Fibroblast of skin of left biceps (primary cell): ENCODE measurements around the gene SPTLC1.
A peak's percentile ranks its signal among the peaks of the same experiment; 100 is the strongest.
"Not testable (repeated sequence)": the region's sequence is repeated elsewhere in the genome, so short reads cannot be mapped to it uniquely, and the experiment has no call there.

Experiments
- DNase-seq, 2 experiments: peaks; one replicate each; pipeline ENCODE4 v3.0.0-alpha.2; 2013; ENCODE audit warnings: low read depth in 2 of 2

The SPTLC1 gene

DNA sequence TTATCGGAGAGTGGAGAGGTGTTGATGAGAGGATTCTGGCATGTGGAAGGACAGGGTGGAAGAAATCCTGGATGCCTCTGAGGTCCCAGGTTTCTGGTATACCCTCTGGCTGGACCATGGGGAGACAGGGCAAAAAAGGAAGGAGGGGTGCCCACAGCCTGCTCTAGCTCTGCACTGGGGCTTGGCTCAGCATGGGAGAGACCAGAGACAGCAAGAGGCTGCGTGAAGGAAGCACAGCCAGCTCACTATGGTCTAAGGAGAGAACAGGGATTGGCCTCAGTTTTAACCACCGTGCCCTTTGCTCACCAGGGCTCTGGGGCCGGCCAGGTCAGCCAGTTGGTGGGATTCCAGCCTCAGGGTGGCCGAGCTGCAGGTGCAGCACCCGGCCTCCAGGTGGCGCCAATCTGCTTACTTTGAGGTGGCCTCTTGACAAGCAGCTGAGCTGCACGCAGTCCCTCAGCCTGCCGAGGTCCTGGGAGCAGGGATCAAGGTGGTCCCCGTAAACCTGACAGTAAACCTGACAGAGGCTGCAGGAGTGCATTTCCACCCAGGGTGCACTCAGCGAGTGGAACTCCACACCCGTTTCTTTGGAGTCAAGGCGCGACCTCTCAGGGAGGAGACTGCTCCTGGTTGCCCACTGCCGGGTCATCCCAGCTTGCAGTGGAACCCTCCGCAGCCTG lies 25.0 kb upstream of the SPTLC1 start:
- DNase-seq, result no peak

DNA sequence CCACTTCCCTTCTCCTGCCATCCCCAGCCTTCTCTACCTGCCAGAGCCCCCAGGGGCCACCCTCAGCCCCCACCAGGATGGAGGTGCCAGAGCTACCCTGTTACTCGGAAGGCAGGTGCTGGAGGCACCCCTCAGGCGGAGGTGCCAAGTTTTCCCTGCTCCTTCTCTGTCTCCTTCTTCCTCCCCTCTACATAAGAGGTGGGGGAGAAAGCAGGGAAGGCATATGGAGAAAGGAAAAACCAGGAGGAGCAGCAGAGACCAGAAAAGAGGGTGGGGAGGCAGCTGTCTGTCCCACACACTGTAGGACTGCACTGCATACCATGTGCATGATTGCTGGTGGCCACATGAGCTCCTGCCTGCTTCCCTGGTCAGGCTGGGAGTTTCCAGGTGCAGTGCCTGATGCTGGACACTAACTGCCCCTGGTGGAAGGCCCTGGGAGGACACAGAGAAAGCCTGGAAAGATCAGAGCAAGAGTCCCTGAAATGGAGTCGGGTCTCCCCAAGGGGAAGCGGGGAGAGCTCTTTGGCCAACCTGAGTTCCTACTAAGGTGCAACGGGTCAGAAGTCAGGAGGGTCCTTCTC lies 23.8 kb upstream of the SPTLC1 start:
- DNase-seq, result not testable (repeated sequence)

DNA sequence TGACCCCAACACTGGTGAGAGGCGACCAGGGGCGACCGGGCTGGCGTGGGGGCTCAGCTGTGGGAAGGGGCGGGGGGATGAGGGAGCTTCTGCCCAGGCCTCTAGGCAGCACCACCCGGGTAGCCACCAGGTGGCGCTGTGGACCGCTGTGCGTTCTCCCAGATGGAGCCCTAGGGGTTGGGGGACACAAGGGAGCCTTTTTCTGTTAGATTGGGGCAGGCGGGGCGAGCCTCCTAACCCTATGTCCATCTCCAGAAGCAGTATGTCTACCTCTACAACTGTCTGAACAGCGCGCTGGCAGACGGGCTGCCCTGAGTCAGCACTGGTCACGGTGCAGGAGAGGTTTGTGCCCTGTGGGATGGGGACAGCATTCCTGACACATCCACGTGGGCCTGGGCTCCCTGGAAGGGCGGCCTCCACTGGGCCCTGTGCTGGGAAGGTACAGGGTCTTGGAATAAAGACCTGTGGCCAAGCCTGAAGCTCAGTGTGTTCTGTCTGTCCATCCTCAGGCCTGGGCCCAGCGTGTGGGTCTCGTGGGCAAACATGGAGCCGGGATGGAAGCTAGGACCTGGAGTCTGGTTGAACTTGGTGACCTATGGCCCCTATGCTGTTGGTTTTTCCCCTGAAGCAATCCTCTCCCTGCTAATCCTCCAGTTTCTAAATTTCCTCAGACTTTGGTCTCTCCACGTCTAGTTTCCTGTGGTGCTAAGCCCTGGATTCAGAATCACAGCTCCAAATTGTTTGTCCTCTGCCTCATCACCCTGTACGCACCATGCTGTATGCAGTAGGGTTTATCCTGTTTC lies 23.1 kb upstream of the SPTLC1 start:
- DNase-seq, result no peak

DNA sequence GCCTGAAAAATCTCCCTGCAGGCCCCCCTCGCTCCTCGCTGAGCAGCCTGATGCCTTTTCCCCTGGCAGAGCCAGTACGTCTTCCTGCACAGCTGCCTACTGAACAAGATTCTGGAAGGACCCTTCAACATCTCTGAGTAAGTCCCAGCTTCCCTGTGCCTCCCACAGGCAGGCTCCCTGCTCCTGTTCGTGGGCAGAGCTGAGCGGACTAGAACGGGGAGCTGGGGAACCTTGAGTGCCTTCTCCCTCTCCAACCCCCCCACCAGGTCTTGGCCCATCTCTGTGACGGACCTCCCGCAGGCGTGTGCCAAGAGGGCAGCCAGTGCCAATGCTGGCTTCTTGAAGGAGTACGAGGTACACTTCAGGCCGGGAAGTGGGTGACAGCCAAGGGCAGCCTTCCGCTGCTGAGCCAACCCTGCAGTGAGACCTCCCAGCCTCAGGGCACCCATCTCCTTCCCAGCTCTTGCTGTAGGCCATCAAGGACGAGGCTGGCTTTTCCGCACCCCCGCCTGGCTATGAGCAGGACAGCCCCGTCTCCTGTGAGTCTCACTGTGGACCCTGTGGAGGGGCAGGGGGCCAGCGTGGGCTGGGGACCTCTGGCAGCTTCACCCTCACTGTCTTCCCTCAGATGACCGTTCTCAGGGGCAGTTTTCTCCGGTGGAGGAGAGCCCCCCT lies 21.1 kb upstream of the SPTLC1 start:
- no peak for DNase-seq

DNA sequence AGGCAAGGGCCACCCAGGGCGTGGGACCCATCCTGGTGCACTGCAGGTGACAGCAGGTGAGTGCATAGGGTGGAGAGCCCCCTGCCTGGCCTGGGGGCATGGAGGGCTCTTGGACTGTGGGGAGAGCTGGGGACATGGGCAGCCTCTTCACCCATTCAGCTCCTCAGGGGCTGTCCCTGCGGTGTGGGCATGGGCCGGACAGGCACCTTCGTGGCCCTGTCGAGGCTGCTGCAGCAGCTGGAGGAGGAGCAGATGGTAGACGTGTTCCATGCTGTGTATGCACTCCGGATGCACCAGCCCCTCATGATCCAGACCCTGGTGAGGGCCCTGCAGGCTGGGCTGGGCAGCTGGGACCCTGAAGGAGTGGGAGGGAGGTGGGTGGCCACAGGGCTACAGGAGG lies 20.4 kb upstream of the SPTLC1 start:
- no peak for DNase-seq

DNA sequence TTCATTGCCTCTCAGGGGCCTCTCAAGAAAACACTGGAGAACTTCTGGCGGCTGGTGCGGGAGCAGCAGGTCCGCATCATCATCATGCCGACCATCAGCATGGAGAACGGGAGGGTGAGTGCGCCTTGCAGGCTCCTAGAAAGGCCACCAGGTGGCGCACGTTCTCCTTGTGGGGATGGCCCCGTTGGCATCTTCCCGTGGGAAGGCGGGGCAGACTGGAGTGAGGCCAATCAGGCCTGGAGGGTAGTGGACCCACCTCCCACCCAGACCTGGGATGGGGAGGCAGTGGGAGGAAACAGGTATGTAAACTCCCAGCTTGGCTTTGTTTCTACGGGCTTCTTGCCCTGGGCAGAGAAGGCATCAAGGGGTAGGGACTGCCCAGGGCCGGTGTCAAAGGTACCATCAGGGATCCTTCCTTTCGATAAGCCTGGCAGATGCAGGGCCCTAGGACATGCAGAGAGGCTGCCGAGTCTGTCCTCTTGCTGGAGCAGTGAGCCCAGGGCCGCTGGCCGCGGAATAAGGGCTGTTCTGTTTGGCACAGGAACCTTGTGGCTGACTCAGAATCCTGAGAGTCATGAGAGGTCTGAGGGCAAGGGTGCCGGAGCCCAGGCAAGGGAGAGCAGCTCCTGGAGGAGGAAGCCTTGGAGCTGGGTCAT lies 18.9 kb upstream of the SPTLC1 start:
- DNase-seq, result peak in 1 of 2 experiments; percentile 29

DNA sequence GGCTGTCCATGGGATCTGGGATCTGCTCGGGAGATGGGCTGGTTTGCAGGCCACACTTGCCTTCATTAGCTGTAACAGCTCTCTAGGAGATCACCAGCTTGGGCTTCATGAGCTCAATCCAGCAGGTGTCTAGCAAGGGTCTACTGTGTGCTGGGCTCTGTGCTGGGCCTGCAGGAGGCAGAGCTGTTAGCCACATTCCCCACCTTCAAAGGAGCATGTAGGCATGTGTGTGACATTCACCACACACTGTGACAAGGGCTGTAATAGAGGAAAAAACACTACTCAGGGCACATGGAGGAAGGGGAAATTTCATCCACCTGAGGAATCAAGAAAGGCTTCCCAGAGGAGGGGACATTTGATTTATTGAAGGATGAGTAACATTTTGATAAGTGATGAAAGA lies 17.7 kb upstream of the SPTLC1 start:
- DNase-seq, result not testable (repeated sequence)

DNA sequence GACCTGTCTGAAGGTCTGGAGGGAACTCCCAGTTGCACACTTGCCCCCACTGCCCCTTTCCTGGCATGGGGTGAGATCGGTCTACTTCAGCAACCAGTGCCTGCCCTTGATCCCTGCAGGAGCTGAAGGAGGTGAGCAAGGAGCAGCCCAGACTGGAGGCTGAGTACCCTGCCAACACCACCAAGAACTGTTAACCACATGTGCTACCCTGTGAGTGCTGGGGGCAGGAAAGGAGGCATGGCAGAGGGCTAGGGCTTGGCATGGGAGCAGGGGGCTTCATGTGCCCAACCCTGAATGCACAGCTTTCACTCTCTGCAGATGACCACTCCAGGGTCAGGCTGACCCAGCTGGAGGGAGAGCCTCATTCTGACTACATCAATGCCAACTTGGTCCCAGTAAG lies 17.3 kb upstream of the SPTLC1 start:
- DNase-seq, result no peak

DNA sequence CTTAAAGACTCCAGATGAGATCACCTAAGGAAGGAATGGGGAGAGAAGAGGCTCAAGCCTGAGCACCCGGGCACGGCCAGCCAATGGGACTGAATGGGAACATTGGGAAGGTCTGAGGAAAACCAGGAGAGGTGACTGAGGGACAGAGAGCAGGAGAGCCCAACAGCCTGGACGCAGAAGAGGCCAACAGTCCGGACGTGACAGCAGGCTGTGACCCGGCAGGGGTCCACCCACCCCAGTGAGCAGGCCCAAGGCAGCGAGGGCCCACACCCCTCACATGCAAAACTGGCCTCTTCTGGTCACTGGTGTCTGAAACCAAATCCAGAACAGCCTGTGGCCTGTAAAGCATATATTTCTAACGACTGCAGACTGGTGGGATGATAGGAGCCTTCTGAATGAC lies 7.6 kb upstream of the SPTLC1 start:
- no peak for DNase-seq

DNA sequence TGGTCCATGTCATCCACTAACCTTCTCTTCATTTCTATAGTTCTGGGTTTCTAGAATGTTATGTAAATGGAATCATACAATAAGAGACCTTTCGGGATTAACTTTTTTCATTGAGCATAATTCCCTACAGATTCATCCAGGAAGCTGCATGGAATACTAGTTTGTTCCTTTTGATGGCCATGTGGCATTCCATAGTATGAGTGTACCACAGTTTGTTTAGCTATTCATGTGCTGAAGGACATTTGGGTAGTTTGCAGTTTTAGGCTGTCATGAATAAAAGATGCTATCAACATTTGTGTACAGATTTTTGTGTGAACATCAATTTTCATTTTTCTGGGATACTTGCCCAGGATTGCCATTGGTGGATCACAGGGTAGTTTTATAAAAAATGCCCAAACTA lies 6.8 kb upstream of the SPTLC1 start:
- no peak for DNase-seq

DNA sequence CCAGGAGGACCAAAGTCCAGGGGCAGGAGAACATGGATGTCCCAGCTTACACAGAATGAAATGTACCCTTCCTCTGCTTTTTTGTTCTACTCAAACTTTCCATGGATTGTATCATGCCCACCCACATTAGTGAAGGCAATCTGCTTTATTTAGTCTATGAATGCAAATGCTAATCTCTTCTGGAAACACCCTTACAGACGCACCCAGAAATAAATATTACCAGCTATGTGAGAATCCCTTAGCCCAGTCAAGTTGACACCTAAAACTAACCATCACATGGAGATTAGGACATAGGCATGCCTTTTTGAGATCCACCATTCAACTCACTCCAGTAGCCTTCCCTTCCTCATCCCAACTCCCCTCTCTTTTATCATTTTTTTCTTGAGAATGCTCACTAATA lies 6.1 kb upstream of the SPTLC1 start:
- no peak for DNase-seq

DNA sequence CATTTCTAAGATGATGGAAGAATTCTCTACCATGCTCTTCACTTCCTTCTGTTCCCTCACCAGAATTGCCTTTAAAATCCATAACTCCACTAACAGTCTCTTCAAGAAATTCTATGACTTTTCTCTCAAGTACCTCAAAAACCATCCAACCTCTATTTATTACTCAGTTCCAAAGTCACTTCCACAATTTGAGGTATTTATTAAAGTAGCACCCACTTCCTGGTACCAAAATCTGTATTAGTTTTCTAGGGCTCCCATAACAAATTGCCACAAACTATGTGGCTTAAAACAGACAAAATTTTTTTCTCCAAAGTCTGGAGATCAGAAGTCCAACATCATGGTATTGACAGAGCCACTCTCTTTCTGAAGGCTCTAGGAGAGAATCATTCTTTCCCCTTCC lies 4.9 kb upstream of the SPTLC1 start:
- DNase-seq, result no peak

DNA sequence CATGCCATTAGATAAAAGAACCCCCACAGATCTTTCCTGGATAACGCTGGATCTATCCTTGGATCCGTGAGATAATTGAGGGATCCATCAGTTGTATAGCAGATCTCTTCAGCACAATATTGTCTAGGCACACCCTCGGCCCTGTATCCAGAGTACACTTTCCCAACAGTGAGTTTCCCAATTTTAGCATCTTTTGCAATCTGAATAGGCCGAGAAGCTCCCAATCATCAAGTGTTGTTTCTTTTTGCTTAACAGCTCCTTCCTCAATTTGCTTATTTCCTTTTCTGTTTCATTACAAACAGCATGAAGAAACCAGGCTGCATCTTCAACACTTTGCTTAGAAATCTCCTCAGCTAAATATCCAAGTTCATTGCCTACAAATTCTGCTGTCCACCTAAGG lies 4.4 kb upstream of the SPTLC1 start:
- no peak for DNase-seq

DNA sequence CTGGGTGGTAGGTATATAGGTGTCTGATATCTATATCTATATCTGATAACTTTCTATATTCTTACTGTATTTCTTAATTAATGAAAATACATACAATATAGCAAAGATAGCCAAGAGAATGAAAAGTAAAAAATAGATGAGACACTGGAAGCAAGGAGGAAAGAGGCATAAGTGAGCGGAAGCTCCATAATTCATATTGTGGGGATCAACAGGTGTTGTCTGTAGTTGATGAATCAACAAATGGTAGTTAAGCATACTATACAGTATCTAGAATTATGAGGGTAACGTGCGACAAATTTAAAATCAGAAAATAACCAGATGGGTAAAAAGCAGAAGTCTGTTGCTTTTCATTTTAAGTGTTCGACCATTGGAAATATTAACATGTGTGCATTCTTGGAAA lies 7.1 kb downstream of the SPTLC1 start:
- no peak for DNase-seq

DNA sequence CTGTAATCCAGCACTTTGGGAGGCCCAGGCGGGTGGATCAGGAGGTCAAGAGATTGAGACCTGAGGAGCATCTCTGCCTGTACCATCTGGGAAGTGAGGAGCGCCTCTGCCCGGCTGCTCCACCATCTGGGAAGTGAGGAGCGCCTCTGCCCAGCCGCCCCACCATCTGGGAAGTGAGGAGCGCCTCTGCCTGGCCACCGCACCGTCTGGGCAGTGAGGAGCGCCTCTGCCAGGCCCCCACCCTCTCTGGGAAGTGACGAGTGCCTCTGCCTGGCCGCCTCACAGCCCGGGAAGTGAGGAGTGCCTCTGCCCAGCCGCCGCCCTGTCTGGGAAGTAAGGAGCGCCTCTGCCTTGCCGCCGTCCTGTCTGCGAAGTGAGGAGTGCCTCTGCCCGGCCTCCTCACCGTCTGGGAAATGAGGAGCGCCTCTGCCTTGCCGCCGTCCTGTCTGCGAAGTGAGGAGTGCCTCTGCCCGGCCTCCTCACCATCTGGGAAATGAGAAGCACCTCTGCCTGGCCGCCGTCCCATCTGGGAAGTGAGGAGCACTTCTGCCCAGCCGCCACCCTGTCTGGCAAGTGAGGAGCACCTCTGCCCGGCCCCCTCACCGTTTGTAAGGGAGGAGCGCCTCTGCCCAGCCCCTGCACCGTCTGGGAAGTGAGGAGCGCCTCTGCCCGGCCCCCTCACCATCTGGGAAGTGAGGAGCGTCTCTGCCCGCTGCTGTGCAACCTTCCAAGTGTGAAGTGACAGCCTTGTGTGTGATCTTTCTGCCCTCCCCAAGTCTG lies 9.6 kb downstream of the SPTLC1 start:
- not testable (repeated sequence) for DNase-seq

DNA sequence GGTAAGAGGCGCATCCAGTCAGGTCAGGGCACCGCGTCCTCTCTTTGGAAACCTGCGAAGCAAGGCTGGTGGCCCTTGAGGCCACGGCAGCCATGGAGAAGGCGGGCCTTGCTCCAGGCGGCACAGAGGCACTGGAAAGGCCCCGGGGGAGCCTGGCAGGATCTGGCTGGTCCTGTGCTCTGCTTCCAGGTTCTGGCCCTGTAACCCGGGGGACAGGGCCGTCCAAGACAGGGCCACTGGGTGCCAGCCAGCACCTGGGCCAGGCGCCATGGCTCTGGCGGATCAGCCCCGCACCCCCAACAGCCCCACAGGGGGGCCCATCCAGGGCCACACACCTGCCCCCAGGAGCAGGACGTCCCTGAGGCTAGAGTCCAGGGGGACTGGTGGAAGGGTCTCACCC lies 11.6 kb downstream of the SPTLC1 start:
- not testable (repeated sequence) for DNase-seq

DNA sequence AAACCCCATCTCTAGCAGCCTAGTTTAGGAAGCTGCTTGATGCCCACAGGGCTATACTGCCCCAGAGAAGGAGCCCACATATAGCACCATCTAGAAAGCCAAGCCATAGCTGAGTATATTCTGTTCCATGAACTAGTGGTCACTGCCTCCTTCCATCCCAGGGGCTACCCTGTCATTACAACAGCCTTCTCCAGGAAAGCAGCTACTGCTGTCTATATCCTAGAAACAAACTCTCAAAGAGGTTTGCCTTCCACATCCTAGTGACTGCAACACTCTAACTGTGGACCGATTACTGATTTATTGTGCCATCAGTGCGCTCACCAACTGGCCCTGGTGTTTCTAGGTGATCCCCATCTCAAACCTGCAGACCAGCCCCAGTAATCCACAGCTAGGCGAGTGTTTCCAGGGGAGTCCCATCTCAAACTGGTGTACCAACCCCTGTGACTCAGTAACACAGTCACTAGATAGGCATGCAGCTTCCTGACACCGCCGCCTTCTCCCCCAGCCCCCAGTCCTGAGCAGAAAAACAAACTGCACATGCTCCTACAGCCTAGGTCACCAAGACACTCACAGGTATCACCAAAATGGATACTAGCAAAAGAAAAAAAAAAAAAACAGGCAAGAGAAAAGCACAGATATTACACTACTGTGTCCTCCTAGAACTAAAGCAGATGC lies 14.8 kb downstream of the SPTLC1 start:
- peak in 1 of 2 experiments; percentile 16 for DNase-seq

DNA sequence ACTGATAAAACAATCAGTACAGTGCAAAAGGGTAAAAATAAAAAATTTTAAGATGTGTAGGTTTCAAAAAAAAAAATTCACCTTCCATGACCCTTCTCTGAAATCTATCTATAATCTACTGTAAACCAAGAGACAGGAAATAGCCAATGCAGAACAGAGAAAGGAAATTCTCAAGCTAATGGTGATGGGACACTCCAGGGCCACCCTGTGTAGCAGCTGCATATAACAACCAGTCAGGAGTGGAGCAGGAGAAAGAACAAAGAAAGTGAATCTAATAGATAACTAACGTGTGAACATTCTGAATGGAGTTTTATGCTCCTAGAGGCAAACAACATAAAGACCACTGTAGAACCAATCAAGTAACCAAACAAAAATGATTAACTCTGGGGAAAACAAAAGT lies 16.6 kb downstream of the SPTLC1 start:
- DNase-seq, result no peak

DNA sequence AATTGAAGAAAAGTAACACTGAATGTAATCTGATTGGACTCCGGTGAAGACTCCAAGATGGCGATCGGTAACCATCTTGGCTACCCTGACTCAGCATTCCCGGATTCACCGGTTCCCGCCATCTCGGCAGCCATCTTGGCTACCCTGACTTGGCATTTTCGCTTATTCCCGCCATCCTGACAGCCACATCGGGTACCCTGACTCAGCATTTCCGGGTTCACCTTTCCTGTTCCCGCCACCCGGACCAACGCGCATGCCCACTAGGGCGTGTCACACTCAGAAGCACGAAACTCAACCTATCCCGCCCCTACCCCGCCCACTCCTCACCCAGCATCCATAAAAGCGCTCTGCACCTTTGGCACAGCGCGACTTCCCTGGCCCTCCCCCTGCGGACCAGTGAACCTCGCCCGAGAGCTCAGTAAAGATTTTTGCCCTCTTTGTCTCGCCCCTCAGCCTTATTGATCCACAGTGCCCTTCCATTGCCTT lies 17.2 kb downstream of the SPTLC1 start:
- DNase-seq, result no peak

DNA sequence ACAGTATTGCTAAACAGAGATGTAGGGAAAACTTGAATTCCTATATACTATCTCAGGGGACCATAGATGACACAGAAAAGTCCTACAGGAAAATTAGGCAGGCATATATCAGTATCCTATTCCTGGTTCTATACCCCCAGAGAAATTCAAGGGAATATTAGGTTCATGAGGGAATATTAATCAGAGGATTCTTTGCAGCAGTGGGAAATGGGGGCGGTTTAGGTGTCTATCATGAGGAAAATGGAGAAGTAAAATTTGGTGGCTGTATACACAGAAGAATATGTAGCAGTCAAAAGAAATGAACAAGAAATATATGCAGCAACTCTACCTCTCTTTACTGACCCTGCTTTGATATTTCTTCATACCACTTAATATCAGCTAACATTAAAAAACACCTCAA lies 20.0 kb downstream of the SPTLC1 start:
- no peak for DNase-seq
